ENCODE results near the gene TAS2R10.

GRCh38 chr12:10802587-10802986 lies 23.6 kb downstream of the TAS2R10 start, which contains the start of gene TAS2R7:
- TF ChIP-seq, protein P1, sequence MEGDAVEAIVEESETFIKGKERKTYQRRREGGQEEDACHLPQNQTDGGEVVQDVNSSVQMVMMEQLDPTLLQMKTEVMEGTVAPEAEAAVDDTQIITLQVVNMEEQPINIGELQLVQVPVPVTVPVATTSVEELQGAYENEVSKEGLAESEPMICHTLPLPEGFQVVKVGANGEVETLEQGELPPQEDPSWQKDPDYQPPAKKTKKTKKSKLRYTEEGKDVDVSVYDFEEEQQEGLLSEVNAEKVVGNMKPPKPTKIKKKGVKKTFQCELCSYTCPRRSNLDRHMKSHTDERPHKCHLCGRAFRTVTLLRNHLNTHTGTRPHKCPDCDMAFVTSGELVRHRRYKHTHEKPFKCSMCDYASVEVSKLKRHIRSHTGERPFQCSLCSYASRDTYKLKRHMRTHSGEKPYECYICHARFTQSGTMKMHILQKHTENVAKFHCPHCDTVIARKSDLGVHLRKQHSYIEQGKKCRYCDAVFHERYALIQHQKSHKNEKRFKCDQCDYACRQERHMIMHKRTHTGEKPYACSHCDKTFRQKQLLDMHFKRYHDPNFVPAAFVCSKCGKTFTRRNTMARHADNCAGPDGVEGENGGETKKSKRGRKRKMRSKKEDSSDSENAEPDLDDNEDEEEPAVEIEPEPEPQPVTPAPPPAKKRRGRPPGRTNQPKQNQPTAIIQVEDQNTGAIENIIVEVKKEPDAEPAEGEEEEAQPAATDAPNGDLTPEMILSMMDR (IDR thresholded peaks at IDR 0.05), result no peak
- TF ChIP-seq POLR2A (IDR thresholded peaks at IDR 0.05), result no peak
